OCI-LY3 (cell line): ENCODE measurements around the gene MED8.

Source experiments
- CTCF ChIP-seq: fragments of 200-600, 300-600 bp; sonication (generic); IDR thresholded peaks from 2 replicates; pipeline ENCODE4 v1.5.1; 2014; ENCODE audit warnings: antibody characterized with exemption, low read length, low read depth
- EZH2phosphoT487 ChIP-seq: fragments of 200-600 bp; shearing (Covaris generic); IDR thresholded peaks from 2 replicates; pipeline ENCODE4 v1.6.1; 2018; ENCODE audit warnings: antibody characterized with exemption, mixed run types, low read depth

- TF ChIP-seq CTCF (no peak), EZH2phosphoT487 (no peak)
These were observed 6.5 kb upstream of the MED8 start for GRCh38 chr1:43396059-43396458.
